Stimulated activated CD8-positive, alpha-beta memory T cell treated with anti-CD3 and anti-CD28 coated beads, Interleukin-12 subunit alpha, Interleukin-12 subunit beta, amount 100 ng/mL, for 4 hours (primary cell): ENCODE data around the gene VPS36.
A peak's percentile ranks its signal among the peaks of the same experiment; 100 is the strongest.
"Not testable (repeated sequence)": the region's sequence is repeated elsewhere in the genome, so short reads cannot be mapped to it uniquely, and the experiment has no call there.

Source experiments
- DNase-seq: peaks from one replicate; pipeline ENCODE4 v3.0.0-alpha.2; 2020; ENCODE audit warnings: low read depth

The VPS36 gene, protein sequence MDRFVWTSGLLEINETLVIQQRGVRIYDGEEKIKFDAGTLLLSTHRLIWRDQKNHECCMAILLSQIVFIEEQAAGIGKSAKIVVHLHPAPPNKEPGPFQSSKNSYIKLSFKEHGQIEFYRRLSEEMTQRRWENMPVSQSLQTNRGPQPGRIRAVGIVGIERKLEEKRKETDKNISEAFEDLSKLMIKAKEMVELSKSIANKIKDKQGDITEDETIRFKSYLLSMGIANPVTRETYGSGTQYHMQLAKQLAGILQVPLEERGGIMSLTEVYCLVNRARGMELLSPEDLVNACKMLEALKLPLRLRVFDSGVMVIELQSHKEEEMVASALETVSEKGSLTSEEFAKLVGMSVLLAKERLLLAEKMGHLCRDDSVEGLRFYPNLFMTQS

DNA sequence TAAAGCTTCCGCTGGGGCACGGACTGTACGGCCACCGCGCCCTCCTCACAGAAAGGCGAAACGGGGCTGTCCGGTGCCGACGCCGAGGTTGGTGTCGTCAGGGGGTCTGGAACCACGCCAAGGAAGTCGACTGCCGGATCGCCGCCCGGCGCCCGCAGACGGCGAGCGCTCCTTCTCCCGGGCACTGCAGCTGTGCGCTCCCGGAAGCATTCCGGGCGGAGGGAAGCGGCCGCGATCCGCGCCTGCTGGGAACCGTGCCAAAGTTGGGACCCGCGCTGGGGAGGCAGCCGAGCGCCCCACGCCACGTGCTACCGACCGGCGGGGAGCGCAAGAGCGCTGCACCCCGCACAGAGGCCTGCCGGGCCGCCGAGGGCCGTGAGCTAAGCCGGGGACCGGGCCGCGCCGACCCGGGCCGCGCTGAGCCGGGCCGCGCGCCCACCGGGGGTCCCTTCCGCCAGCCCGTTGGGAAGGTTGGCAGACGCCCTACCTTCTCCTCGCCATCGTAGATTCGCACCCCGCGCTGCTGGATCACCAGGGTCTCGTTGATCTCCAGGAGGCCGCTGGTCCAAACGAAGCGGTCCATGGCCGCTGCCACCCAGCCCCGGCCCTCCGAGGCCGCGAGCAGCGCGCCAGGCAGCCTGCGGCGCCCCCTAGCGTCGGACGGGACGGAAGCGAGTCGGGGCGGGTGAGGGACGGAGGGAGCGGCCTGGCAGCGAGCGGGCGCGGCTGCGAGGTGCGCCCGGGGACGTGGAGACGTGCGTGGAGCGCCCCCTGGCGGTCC lies at the start of gene VPS36:
Gene VPS36 (minus strand): TSS at position 623 of the 781 bp plus-strand sequence. CDS start 40 bp downstream, at position 583.
- peak; percentile 92 for DNase-seq

DNA sequence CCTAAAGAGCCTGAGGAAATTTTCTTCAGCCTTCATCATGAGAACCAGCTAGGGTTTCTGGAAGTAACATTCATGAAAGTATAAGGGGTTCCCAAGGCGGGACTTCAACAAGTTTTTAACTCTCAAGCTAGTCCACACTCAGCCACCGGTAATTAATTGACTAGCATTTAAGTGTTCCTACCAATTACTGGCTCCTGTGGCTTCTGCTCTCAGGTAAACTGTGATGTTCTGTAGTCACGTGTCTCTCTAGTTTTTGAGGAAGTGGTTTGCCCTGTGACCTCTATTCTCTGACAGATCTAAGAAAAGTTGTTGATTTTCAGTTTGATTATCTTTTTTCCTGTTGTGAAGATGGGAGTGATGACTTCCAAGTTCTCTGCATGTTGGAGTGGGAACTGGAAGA lies 47.5 kb upstream of the VPS36 start:
- not testable (repeated sequence) for DNase-seq

DNA sequence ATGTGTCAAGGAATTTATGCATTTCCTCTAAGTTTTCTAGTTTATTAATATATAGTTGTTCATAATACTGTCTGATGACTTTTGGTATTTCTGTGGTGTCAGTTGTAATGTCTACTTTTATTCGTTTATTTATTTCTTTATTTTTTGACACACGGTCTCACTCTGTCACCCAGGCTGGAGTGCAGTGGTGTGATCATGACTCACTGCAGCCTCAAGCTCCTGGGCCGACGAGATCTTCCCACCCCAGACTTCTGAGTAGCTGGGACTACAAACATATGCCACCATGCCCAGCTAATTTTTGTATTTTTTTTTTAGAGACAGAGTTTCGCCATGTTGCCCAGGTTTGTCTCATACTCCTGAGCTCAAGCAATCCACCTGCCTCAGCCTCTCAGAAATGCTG lies 43.8 kb upstream of the VPS36 start:
- not testable (repeated sequence) for DNase-seq

DNA sequence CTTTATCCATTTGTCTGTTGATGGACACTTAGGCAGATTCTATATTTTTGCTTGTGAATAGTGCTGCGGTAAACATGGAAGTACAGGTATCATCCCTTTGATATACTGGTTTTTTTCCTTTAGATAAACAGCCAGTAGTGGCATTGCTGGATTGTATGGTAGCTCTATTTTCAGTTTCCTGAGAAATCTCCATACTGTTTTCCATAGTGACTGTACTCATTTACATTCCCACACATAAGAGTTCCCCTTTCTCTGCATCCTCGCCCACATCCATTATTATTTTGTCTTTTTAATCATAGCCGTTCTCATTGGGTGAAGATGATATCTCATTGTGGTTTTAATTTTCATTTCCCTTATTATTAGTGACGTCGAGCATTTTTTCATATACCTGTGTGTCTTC lies 40.6 kb upstream of the VPS36 start:
- DNase-seq = not testable (repeated sequence)

DNA sequence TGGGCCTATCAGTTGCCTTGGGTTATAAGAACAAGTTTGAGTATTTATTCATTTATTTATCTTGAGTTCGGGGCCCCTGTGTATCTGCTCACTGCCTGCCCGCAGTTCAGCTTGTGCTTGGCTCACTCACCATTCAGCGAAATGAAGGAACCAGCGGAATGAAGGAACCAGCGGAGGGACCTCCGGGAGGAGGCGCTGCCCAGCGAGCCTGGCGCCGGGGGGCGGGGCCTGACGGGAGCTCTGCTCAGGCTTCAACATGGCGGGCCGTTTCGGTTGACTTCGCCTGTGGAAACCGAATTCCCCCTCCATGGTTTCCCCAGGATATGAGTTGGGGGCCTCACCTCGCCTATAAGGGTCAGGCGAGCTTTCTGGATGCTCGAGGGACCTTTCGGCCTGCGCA lies 38.3 kb upstream of the VPS36 start:
- not testable (repeated sequence) for DNase-seq

DNA sequence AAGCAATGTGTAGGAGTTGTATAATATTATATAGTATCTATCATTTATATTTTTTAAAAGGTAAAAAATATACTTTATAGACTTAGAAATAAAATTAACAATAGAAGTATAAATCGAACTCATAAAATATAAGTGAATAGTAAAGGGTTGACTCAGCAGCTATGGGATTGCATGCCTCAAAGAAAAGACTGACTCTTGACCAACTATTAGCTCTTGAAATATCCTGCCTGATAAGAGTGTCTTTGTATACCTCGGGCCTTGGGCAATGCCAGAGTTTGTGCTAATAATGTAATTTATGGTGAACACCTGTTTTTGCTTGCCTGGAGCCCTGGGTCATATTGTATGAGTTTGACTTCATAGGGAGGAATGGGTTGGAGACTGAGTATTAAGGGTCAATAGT lies 36.6 kb upstream of the VPS36 start:
- DNase-seq = not testable (repeated sequence)

DNA sequence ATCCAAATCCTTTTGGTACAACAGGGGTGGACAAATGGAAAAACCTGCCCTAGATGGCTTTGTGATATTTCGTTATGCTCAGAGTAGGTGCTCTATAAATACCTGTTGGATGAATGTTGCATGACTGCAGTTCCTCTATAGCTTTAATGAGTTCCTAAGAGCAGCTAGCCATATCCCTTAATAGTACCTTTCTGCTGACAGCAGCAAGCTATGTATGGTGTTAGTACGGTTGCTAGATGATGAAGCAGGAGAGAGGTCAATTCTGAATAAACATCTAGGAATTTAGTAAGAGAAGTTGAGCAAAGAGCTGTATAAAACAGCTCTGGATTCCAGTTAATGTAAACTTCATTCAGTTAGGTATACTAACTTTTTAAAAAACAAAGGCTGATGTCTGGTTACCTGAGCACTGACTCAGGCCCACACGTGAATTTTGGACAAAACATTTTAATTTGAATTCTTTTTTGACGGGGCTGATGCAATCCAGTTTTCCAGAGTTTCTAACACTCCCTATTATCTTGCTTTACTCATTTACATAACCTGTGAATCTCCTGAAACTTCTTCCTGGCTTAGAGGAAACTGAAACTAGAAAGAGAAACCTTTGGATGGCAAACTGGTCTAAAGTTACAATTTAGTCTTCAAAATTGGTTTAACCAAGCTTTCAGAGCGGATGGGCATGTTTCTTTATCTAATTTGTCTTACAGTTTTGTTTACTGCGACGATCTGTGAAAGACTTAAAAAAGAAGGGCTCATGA lies 30.4 kb upstream of the VPS36 start:
- DNase-seq = not testable (repeated sequence)

DNA sequence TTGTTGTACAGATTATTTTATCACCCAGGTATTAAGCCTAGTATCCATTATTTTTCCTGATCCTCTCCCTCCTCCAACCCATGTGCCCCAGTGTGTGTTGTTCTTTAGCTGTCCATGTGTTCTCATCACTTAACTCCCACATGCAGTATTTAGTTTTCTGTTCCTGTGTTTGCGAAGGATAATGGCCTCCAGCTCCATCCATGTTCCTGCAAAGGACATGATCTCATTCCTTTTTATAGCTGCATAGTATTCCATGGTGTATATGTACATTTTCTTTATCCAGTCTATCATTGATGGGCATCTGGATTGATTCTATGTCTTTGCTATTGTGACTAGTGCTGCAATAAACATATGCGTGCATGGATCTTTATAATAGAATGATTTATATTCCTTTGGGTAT lies 18.1 kb upstream of the VPS36 start:
- not testable (repeated sequence) for DNase-seq

DNA sequence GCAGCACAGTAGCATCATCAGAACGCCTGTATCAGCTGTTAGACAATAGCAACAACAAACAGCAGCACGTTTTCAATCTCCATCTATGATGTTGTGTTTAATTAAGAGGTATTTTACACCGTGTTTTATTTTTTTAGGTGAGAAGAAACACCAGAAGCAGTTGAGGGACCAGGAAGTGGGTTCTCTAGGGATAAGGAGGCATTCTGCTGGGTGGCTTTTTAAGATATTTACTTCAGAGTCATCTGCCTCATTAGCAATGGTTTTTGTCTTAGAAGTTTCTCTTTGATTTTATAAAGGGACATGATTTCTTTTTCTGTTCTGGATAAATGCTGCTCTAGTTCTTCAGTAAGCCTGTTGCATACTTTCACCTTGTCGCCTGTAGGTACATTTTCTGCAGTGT lies 13.1 kb upstream of the VPS36 start:
- DNase-seq = no peak

DNA sequence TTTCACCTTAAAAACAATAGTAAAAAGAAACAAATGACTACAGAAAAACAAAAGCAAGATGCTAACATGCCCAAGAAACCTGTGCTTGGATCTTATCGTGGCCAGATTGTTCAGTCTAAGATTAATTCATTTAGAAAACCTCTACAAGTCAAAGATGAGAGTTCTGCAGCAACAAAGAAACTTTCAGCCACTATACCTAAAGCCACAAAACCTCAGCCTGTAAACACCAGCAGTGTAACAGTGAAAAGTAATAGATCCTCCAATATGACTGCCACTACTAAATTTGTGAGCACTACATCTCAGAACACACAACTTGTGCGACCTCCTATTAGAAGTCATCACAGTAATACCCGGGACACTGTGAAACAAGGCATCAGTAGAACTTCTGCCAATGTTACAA lies 10.8 kb upstream of the VPS36 start:
- DNase-seq = no peak

DNA sequence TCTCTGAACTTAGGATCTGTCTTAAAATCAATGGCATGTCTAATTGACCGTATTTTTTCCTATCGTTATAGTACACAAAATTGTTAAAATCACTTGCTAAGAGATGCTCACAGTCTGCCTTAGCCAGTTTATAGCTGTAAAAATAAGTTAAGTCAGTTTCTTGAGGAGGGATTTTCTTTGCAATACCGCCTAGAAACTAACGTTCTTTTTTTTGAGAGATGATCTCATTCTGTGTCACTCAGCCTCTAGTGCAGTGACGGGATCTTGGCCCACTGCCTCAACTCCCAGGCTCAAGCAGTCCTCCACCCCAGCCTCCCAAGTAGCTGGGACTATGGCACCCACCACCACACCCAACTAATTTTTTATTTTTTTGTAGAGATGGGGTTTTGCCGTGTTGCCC lies 9.2 kb upstream of the VPS36 start:
- DNase-seq = no peak

DNA sequence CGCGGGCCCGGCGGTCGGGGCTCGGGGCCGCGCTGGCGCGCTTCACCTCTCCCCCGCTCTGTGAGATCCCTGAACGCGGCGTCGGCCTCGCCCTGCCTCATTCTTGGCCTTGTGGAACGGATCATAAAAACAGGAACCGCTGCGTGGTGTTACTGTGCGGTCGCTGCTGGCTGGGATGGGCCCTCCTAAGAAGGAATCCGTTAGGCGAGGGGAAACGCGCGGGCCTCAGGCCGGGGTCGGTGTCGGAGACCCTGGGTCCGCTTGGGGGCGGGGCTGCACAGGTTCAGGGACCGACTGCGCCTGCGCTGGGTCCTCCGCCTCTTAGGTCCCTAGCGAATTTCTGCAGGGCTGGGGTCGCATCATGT lies 5.2 kb upstream of the VPS36 start:
- DNase-seq = peak; percentile 54

DNA sequence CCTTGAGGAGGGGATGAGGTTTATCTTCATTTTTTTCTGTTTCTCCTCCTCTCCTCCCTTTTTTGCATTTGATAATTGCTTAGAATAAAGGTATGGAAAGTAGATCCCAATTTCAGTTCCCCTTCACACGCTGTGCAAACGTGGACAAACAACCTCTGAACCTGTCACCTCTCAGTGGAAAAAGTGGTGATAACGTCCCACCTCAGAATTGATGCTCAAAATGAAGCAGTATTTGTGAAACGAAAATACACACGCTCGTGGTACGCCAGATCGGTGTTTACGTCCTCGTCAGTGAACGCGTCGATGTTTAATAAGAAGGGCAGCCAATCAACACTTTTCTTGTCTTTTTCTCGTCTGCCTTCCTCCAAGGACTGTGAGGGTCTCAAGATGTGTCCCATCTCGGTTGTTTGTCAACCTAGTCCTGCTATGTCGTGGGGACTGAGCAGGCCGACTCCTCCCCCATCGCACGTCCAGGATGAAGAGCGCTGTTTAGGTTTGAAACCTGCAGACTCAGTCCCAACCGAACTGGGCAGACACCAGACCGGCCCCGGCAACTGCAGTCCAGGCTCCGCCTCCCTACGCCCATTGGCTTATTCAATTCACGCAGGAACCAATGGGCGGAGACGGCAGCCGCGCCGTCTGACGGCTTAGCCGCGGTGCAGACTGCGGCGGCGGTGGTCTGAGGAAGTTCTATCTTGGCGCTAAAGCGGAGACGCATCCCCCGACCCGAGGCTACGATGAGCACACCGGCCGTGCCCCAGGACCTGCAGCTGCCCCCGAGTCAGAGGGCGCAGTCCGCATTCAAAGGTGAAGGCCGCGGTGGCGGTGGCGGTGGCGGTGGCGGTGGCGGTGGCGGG lies 4.6 kb upstream of the VPS36 start, which contains the start of gene CKAP2:
Gene CKAP2 (plus strand): TSS at position 659 of the 857 bp plus-strand sequence. CDS start 79 bp downstream, at position 738.
- peak; percentile 85 for DNase-seq

DNA sequence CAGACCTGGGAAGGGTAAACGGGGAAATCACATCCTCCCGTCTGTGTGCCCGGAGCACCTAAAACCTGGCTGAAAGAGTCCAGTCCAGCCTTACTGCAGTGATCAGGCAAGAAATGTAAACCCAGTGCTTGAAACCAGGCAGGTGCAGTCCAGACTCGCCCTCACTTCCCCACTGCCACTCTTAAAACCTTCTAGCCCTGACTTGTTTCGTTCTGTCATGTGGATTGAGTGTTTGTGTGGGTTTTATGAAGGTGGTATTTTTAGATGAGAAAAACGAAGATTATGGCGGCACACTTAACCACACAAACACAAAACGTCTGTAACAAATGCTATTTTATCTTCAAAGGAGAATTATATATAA lies 4.0 kb upstream of the VPS36 start:
- no peak for DNase-seq

DNA sequence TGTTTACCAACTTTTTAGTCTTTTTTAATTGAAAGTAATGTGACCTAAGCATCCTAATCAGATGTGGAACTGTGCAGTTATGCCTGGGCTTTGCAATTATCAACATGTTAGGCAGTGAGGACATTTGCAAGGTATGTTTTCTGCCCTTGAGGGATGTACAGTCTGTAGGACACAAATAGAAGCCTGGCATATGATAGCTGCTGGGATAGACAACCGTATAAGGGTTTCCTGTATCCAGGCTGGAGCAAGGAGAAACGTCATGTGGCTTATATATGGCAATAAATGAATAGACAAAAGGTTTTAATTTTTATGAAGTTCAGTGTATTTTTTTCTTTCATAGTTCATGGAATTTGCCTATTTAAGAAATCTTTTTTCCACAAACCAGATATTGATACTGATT lies 2.0 kb upstream of the VPS36 start:
- no peak for DNase-seq

DNA sequence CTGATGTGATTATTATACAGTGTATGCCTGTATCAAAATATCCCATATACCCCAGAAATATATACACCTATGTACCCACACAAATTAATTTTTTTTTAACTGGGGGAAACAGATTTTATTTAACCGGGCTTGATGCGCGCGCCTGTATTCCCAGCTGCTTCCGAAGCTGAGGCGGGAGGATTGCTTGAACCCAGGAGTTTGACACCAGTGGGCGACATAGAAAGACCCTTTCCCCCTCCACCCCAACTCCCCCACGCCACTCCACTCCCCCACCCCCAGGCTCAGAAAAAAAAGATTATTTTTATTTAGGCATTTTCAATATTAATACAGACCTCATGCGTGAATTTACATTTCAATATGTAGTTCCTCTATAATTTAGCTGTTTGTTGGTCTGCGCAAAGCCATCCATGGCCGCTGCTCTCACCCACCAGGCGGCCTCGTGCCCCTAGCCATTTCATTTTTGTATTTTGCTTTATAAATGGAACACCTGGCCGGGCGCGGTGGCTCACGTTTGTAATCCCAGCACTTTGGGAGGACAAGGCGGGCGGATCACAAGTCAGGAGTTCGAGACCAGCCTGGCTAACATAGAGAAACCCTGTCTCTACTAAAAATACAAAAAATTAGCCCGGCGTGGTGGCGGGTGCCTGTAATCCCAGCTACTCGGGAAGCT lies 836 bp upstream of the VPS36 start:
- no peak for DNase-seq

DNA sequence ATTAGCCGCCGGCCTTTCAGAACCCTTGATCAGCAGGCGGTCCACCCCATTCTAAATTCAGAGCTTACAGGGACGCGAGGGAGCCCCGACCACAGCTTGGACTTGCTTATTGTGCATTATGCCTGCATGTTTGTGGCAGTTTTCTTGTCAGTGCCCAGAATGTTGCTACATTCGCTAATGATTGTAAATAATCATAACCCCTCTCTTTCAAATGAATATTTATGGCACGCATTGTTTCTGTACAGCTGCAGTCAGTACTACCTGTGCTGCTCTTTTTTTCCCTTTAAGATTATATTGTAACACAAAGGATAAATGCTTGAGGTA lies 321 bp upstream of the VPS36 start:
- DNase-seq = no peak

DNA sequence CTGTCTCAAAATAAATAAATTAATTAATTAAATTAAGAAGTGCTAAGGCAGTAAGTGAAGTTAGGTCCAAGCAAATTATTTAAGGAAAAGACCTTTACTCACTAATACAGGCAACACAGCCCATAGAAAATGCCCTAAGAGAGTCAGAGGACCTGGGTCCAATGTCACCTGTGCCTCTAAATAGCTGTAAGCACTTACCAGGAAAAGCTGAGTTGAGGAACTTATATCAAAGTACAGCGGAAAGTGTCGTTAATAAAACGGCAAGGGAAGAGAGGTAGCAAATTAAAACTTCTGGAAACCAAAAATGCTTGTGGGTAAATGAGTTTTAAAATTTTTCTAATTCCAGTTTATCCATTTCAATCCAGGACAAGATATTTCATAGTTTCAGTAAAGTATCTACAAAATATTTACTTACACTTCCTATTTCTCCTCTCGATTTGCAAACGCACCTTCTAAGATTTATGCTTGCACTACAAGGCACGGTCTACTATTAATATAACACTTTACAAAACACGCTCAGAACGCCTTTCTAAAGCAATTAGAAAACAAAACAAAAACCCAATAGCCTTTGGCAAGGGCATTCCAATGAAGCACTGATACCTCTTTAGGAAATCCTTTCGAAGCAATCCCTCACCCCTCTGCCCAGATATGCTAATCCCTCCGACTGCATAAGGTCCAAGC lies 963 bp downstream of the VPS36 start:
- no peak for DNase-seq

DNA sequence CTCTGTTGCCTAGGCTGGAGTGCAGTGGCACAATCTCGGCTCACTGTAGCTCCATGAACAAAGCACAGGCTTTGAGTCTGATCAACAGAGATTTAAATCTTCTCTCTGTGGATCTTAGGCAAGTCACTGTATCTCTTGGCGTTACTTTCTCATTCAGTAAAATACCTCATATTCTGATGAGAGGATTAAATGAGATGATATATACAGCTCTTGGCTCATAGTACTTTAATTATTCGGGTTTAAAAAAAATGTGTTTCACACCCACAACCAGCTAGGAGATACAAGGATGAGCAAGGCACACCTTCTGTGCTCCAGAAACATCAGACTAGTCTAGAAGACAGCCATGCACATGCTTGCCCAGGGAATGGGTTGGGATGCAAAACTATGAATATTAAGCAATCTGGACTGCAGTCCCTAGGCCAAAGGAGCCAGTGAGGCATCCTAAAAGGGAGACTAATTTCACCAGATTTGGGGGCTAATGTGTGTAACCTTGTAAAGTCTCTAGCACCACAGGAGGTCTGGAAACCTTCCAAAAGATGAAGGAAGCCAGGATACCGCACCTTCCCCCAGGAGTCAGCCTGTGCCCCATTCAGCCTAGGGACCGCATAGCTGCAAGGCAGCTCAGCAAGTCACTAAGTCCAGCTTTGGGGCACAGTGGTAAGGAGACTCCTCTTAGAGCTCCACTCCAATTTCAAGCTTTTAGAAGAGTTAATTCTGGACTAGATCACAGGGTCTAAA lies 2.5 kb downstream of the VPS36 start:
- no peak for DNase-seq

DNA sequence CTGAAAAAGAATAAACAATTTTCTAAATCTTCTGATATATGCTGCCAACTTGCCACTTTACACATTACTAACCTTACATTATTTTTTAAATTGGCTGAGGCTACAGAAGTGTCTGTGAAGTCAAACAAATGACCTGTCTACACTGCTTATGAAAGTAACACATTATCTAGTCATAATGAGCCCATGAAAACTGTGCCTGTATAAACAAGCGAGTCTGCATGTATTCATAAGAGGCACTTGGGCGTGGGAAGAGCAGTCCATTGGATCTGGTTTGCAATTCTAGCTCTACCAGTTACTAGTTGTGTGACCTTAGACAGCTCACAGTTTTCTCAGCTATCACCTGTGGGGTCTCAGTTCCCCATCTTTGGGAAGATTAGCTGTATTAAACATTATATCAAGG lies 3.1 kb downstream of the VPS36 start:
- no peak for DNase-seq
